ENCODE results near the gene ART5.
"Not testable (repeated sequence)": the region's sequence is repeated elsewhere in the genome, so short reads cannot be mapped to it uniquely, and the experiment has no call there.

The ART5 gene

GRCh38 chr11:3658252-3658651 lies 16.5 kb upstream of the ART5 start:
- DNase-seq (ENCODE audit: low read depth) = no peak

- not testable (repeated sequence) for DNase-seq (ENCODE audit: low read depth)
Observed at GRCh38 chr11:3657331-3657730, 15.5 kb upstream of the ART5 start.

GRCh38 chr11:3655547-3655946 lies 13.8 kb upstream of the ART5 start:
- DNase-seq (ENCODE audit: low read depth) = no peak

GRCh38 chr11:3652514-3652913 lies 10.7 kb upstream of the ART5 start:
- not testable (repeated sequence) for DNase-seq (ENCODE audit: low read depth)

- not testable (repeated sequence) for DNase-seq (ENCODE audit: low read depth)
Observed at GRCh38 chr11:3649374-3649773, 7.6 kb upstream of the ART5 start.

- DNase-seq (ENCODE audit: low read depth) = not testable (repeated sequence)
Observed at GRCh38 chr11:3648843-3649242, 7.1 kb upstream of the ART5 start.

- DNase-seq (ENCODE audit: low read depth) = no peak
Observed at GRCh38 chr11:3645552-3645951, 3.8 kb upstream of the ART5 start.

GRCh38 chr11:3644817-3645235 lies 3.0 kb upstream of the ART5 start, which contains the start of gene ART1:
TSS of gene ART1 (plus strand) at chr11:3645128. CDS start at chr11:3659214, 14,086 bp downstream.
- no peak for DNase-seq (ENCODE audit: low read depth)

- DNase-seq (ENCODE audit: low read depth) = not testable (repeated sequence)
Observed at GRCh38 chr11:3643102-3643546, 1.3 kb upstream of the ART5 start.

- DNase-seq (ENCODE audit: low read depth) = peak; percentile 9
Observed at GRCh38 chr11:3642071-3642951, 519 bp upstream of the ART5 start.

- no peak for DNase-seq (ENCODE audit: low read depth)
Observed at GRCh38 chr11:3641191-3641590, 601 bp downstream of the ART5 start.

GRCh38 chr11:3639841-3640240 lies 2.0 kb downstream of the ART5 start:
- no peak for DNase-seq (ENCODE audit: low read depth)

GRCh38 chr11:3638513-3638912 lies 3.3 kb downstream of the ART5 start:
- no peak for DNase-seq (ENCODE audit: low read depth)

GRCh38 chr11:3637201-3637600 lies 4.6 kb downstream of the ART5 start:
- no peak for DNase-seq (ENCODE audit: low read depth)

GRCh38 chr11:3635641-3636375 lies 6.0 kb downstream of the ART5 start:
- DNase-seq (ENCODE audit: low read depth) = no peak

- no peak for DNase-seq (ENCODE audit: low read depth)
Observed at GRCh38 chr11:3632070-3632660, 9.6 kb downstream of the ART5 start.

GRCh38 chr11:3631331-3631730 lies 10.5 kb downstream of the ART5 start:
- no peak for DNase-seq (ENCODE audit: low read depth)

- DNase-seq (ENCODE audit: low read depth) = peak; percentile 43
Observed at GRCh38 chr11:3627291-3627690, 14.5 kb downstream of the ART5 start.

GRCh38 chr11:3626250-3626960 lies 15.4 kb downstream of the ART5 start:
- DNase-seq (ENCODE audit: low read depth) = no peak

- DNase-seq (ENCODE audit: low read depth) = no peak
Observed at GRCh38 chr11:3623767-3624458, 17.9 kb downstream of the ART5 start.

- DNase-seq (ENCODE audit: low read depth) = no peak
Observed at GRCh38 chr11:3623121-3623520, 18.7 kb downstream of the ART5 start.

All from GM04504 (cell line).